Pancreas (tissue), 10 donors: ENCODE results near the gene CDKN2AIPNL. TPM values are rescaled to one million over a fixed set of nuclear protein-coding genes. Genes with fewer than 3 reads are reported as not detected.
A peak's percentile ranks its signal among the peaks of the same experiment; 100 is the strongest.

Source experiments
- ATAC-seq, 4 donors: fragments of 200-7000 bp; cut with Tn5 transposase; one replicate each; pipeline versions ENCODE4 v1.8.0 to v1.9.1; 2020; ENCODE audit warnings: mild to moderate bottlenecking in 4 of 4, moderate library complexity in 4 of 4
- DNase-seq, 6 donors: peaks; one replicate each; pipeline ENCODE4 v3.0.0-alpha.2; 2020
- FAIRE-seq: peaks from 2 replicates; lab custom pipeline; 2012; peaks lifted over from hg19 to GRCh38; lab: Jason Lieb, UNC
- H3K27ac ChIP-seq, 4 donors: fragments of 200-600 bp; sonication (generic); 1 replicate in 3 of 4; 2 replicates in 1 of 4; pipeline versions ENCODE4 v1.5.0 to v1.8.0; 2020
- H3K27me3 ChIP-seq, 4 donors: fragments of 200-600 bp; one replicate each; pipeline ENCODE4 v1.8.0; 2021
- H3K36me3 ChIP-seq, 3 donors: fragments of 200-600 bp; sonication (generic) in 1 of 3; one replicate each; pipeline versions ENCODE4 v1.5.0 to v1.8.0; 2020 to 2021
- H3K4me1 ChIP-seq, 3 donors: fragments of 200-600 bp; one replicate each; pipeline ENCODE4 v1.8.0; 2021
- H3K4me3 ChIP-seq, 4 donors: fragments of 200-600 bp; sonication (generic) in 2 of 4; one replicate each; pipeline versions ENCODE4 v1.5.0 to v1.8.0; 2020 to 2021
- H3K9me3 ChIP-seq, 4 donors: fragments of 200-600 bp; one replicate each; pipeline ENCODE4 v1.8.0; 2021
- WGBS, 2 donors: extraction: QIAGEN DNeasy Blood & Tissue Kit; methylation state at CpG; one replicate each; pipeline ENCODE4 v1.1.7; 2013; 5-methylcytosine and 5-hydroxymethylcytosine counted together
- intact Hi-C, 3 donors: fragments of 100-400 bp; cut with DNase I; formaldehyde crosslinking; loops; one replicate each; pipeline versions ENCODE4 v1.11.1 to v1.14.2; 2022
- polyA plus RNA-seq, 2 donors: library from polyadenylated mRNA; stranded (reverse); fragments of 200-250 nt; gene quantifications; one replicate each; pipeline ENCODE4 v1.2.3, GENCODE V29; 2013
- total RNA-seq, 6 donors: library from RNA; stranded (reverse); fragmentation: NEBNext Ultra II Directional in 4 of 6; extraction: Animal tissue kit (Norgen Biotek cat#: 25700) in 4 of 6; gene quantifications; one replicate each; pipeline versions ENCODE4 v1.2.1 to v1.2.4, GENCODE V29; 2021 to 2023
- TF ChIP-seq, protein P1 (sequence below), 4 donors: fragments of 200-600 bp; sonication (generic) in 3 of 4; IDR thresholded peaks; one replicate each; pipeline versions ENCODE4 v1.5.0 to v1.8.0; 2021; ENCODE audit warnings: antibody characterized with exemption in 4 of 4
- donor health status: healthy with polysubstance abuse.
- donor health status: DM: no; HTN: no; CAD: no; lungs with moderate emphysema.
- donor health status: DM: no; HTN: no; CAD: no.
- donor health status: control.
- donor health status: control.
- donor health status: Bipolar disorder and iron deficiency.
- donor health status: DM: yes; HTN: yes; CAD: no.
- donor health status: DM: no; HTN: no; CAD: no.
- donor health status: DM: no; HTN: no; CAD: no.
- donor health status: DM: yes; HTN: yes; CAD: no.

CDKN2AIPNL gene
- total and polyA plus RNA-seq, 8 donors = 11.9 to 42.5 (median 18.7) TPM

DNA sequence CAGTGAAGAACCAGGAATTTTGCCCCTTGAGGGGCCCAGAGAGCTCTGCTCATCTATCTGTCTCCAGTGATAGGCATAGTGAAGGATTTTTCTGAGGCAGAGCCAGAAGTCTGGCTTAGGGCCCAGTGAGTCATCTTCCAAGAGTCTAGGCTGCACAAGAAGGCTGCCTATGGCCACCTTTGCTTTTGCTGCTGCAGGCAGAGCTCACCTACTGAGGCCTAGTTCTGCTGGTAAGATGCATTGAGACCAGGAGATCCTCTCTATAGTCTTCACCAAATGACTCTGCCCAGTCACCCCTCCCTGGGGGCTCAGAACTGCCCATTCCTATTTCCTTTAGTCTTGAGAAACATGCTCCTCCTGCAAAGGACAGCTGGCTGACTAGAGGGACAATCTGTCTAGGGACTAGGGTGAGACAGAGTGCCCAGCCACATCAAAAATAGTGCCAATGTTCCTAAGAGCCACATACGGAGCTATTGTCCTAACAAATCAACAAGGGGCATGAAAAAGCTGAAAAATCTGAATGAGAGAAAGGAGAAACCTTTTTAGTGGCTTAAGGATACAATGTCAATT lies 40.3 kb upstream of the CDKN2AIPNL start:
- H3K27ac ChIP-seq = no peak overlapping the region
- H3K36me3 ChIP-seq = no peaks in the 10 kb centered on the region
- no peak overlapping the region for H3K4me3 ChIP-seq
- peak; percentile 53 to 79 (median 74) for ATAC-seq
- no peak for FAIRE-seq
- TF ChIP-seq, protein P1, sequence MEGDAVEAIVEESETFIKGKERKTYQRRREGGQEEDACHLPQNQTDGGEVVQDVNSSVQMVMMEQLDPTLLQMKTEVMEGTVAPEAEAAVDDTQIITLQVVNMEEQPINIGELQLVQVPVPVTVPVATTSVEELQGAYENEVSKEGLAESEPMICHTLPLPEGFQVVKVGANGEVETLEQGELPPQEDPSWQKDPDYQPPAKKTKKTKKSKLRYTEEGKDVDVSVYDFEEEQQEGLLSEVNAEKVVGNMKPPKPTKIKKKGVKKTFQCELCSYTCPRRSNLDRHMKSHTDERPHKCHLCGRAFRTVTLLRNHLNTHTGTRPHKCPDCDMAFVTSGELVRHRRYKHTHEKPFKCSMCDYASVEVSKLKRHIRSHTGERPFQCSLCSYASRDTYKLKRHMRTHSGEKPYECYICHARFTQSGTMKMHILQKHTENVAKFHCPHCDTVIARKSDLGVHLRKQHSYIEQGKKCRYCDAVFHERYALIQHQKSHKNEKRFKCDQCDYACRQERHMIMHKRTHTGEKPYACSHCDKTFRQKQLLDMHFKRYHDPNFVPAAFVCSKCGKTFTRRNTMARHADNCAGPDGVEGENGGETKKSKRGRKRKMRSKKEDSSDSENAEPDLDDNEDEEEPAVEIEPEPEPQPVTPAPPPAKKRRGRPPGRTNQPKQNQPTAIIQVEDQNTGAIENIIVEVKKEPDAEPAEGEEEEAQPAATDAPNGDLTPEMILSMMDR (IDR thresholded peaks at IDR 0.05) = no peak
- WGBS, 2 donors = 63 to 71% methylated on average over 1 of the region's 1 CpG
- no peaks in the 10 kb centered on the region for H3K4me1 ChIP-seq
- no peaks in the 10 kb centered on the region for H3K27me3 ChIP-seq
- DNase-seq = peak in 1 of 6 donors; percentile 54
- H3K9me3 ChIP-seq = no peaks in the 10 kb centered on the region
- intact Hi-C loops = no loop called here

GRCh38 chr5:134451225-134451935 lies 39.7 kb upstream of the CDKN2AIPNL start:
- Histone ChIP-seq H3K9me3 (no peaks in the 10 kb centered on the region), H3K27me3 (no peaks in the 10 kb centered on the region), H3K27ac (no peak overlapping the region), H3K36me3 (no peaks in the 10 kb centered on the region), H3K4me3 (no peak overlapping the region), H3K4me1 (no peaks in the 10 kb centered on the region)
- no peak for DNase-seq
- TF ChIP-seq, protein P1 (IDR thresholded peaks at IDR 0.05) = no peak
- ATAC-seq = no peak
- FAIRE-seq = no peak
- intact Hi-C loops = no loop called here
- 86 to 89% methylated on average over 3 of the region's 3 CpGs for WGBS, 2 donors

GRCh38 chr5:134450374-134450773 lies 38.7 kb upstream of the CDKN2AIPNL start:
- no peak for FAIRE-seq
- Histone ChIP-seq H3K27ac (no peak overlapping the region), H3K27me3 (no peaks in the 10 kb centered on the region), H3K4me1 (no peaks in the 10 kb centered on the region), H3K36me3 (no peaks in the 10 kb centered on the region), H3K4me3 (no peak overlapping the region), H3K9me3 (no peaks in the 10 kb centered on the region)
- no peak for ATAC-seq
- 57 to 63% methylated on average over 2 of the region's 2 CpGs for WGBS, 2 donors
- TF ChIP-seq, protein P1 (IDR thresholded peaks at IDR 0.05) = no peak
- intact Hi-C loops = no loop called here
- DNase-seq = no peak

DNA sequence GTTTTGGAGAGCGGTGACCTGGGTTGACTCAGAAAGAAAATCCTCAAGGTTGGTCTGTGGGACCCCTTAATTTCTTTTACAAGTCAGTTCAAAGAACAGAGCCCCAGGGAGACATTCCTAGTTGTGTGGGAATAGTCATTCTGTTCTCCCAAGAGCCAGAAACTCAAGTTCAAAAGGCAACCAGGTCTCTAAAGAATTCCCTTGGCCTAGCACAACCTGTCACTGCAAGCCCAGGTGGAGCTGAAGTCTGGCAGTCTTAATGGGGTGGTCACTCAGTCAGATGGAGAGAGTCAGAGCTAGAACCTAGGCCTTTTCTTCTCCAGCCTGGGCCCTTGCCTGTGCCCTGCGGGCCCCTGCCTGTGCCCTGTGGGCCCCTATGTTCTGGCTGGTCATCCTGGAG lies 37.5 kb upstream of the CDKN2AIPNL start:
- ATAC-seq (no peak), FAIRE-seq (no peak), DNase-seq (peak in 1 of 6 donors; percentile 21)
- intact Hi-C loops = no loop called here
- H3K36me3 ChIP-seq = no peaks in the 10 kb centered on the region
- H3K9me3 ChIP-seq = no peaks in the 10 kb centered on the region
- no peak overlapping the region for H3K27ac ChIP-seq
- H3K4me1 ChIP-seq = no peaks in the 10 kb centered on the region
- H3K4me3 ChIP-seq = no peak overlapping the region
- 92 to 94% methylated on average over 2 of the region's 2 CpGs for whole genome bisulfite sequencing, 2 donors
- TF ChIP-seq, protein P1 (IDR thresholded peaks at IDR 0.05) = no peak
- no peaks in the 10 kb centered on the region for H3K27me3 ChIP-seq
